ENCODE results near the gene DISC1.

- TF ChIP-seq CTCF (conservative IDR thresholded peaks at IDR 0.05) (no peak), ZFX (IDR thresholded peaks at IDR 0.05) (no peak)
These were observed 458.1 kb downstream of the DISC1 start for GRCh38 chr1:232084584-232085223.
